IMR-90 (cell line): Measurements from ENCODE around the gene AADACL3. TPM values are rescaled to one million over a fixed set of nuclear protein-coding genes. Genes with fewer than 3 reads are reported as not detected.
"Not testable (repeated sequence)": the region's sequence is repeated elsewhere in the genome, so short reads cannot be mapped to it uniquely, and the experiment has no call there.

Source experiments
- ATAC-seq: fragments of 200-7000 bp; cut with Tn5 transposase; 2 replicates; pipeline ENCODE4 v1.9.1; 2020; ENCODE audit warnings: low read depth, mild to moderate bottlenecking, moderate library complexity
- BruUV-seq: library from RNA; stranded (reverse); fragments of 400-500 nt; replicated peaks from 2 replicates; lab custom pipeline; 2021; lab: Mats Ljungman, UMichigan
- CTCF ChIA-PET: fragments of 300-600 bp; formaldehyde crosslinking; extraction: SDS; loops from one replicate; lab custom pipeline; 2021; ENCODE audit warnings: antibody characterized with exemption; lab: Yijun Ruan, JAX
- POLR2A ChIA-PET: fragments of 300-600 bp; sonication (Branson Sonifier 250); formaldehyde crosslinking; loops from one replicate; lab custom pipeline; 2022; ENCODE audit warnings: antibody characterized with exemption; ENCODE audit not compliant: unreplicated experiment; lab: Charles Lee
- DNase-seq: peaks from one replicate; pipeline ENCODE4 v3.0.0; 2013
- H2AFZ ChIP-seq: replicated peaks from 2 replicates; pipeline ENCODE3; 2013; ENCODE audit warnings: low read length, mild to moderate bottlenecking; ENCODE audit not compliant: poor library complexity
- H2AK5ac ChIP-seq: 2 replicates; pipeline ENCODE4 v1.6.1; 2013; ENCODE audit warnings: low read depth, low read length, inconsistent platforms
- H2AK9ac ChIP-seq: replicated peaks from 2 replicates; pipeline ENCODE3; 2013; ENCODE audit warnings: mild to moderate bottlenecking, low read depth, low read length, moderate library complexity; ENCODE audit not compliant: poor library complexity
- H2BK120ac ChIP-seq: 2 replicates; pipeline ENCODE4 v1.6.1; 2013; ENCODE audit warnings: low read depth, low read length, inconsistent platforms
- H2BK15ac ChIP-seq: 3 replicates; pipeline ENCODE4 v1.6.1; 2013; ENCODE audit warnings: low read depth, low read length, inconsistent platforms
- H2BK20ac ChIP-seq: 2 replicates; pipeline ENCODE4 v1.6.1; 2013; ENCODE audit warnings: low read depth, mild to moderate bottlenecking, inconsistent platforms, low read length, moderate library complexity
- H2BK5ac ChIP-seq: 2 replicates; pipeline ENCODE4 v1.6.1; 2013; ENCODE audit warnings: mild to moderate bottlenecking, low read depth, low read length, inconsistent platforms; ENCODE audit not compliant: poor library complexity, severe bottlenecking
- H3K14ac ChIP-seq: replicated peaks from 2 replicates; pipeline ENCODE4 v1.6.1; 2013; ENCODE audit warnings: low read depth, low read length, inconsistent platforms
- H3K18ac ChIP-seq: 2 replicates; pipeline ENCODE4 v1.6.1; 2013; ENCODE audit warnings: low read depth, low read length, control low read depth
- H3K23ac ChIP-seq: 2 replicates; pipeline ENCODE4 v1.6.1; 2013; ENCODE audit warnings: low read depth, low read length, inconsistent platforms
- H3K27ac ChIP-seq: 2 replicates; pipeline ENCODE4 v1.5.1; 2013; ENCODE audit warnings: mild to moderate bottlenecking, control low read depth, low read length; ENCODE audit not compliant: insufficient read depth
- H3K27me3 ChIP-seq: 2 replicates; pipeline ENCODE4 v1.6.1; 2013; ENCODE audit warnings: low read length; ENCODE audit not compliant: control insufficient read depth, insufficient read depth
- H3K36me3 ChIP-seq: 2 replicates; pipeline ENCODE4 v1.6.1; 2013; ENCODE audit warnings: low read length, mixed read lengths; ENCODE audit not compliant: control insufficient read depth, insufficient read depth
- H3K4ac ChIP-seq: 2 replicates; pipeline ENCODE4 v1.6.1; 2013; ENCODE audit warnings: low read depth, low read length, inconsistent platforms
- H3K4me1 ChIP-seq: 2 replicates; pipeline ENCODE4 v1.6.1; 2013; ENCODE audit warnings: low read length, mixed read lengths; ENCODE audit not compliant: control insufficient read depth, insufficient read depth
- H3K4me2 ChIP-seq: 2 replicates; pipeline ENCODE4 v1.6.1; 2013; ENCODE audit warnings: low read depth, mild to moderate bottlenecking, control low read depth, low read length, moderate library complexity
- H3K4me3 ChIP-seq: 2 replicates; pipeline ENCODE4 v1.5.1; 2013; ENCODE audit warnings: low read depth, mild to moderate bottlenecking, control low read depth, low read length, moderate library complexity; ENCODE audit not compliant: insufficient read depth
- H3K56ac ChIP-seq: 2 replicates; pipeline ENCODE4 v1.6.1; 2013; ENCODE audit warnings: low read length, inconsistent platforms; ENCODE audit not compliant: insufficient read depth; ENCODE audit errors: extremely low read depth
- H3K79me1 ChIP-seq, 2 experiments: 2 replicates each; pipeline ENCODE4 v1.6.1; 2013; ENCODE audit warnings: low read length in 2 of 2, inconsistent platforms in 1 of 2, low read depth in 1 of 2
- H3K9ac ChIP-seq: 2 replicates; pipeline ENCODE4 v1.6.1; 2013; ENCODE audit warnings: low read depth, low read length, control low read depth
- H3K9me1 ChIP-seq: 2 replicates; pipeline ENCODE4 v1.6.1; 2013; ENCODE audit warnings: low read length, inconsistent platforms; ENCODE audit not compliant: insufficient read depth
- H3K9me3 ChIP-seq: 2 replicates; pipeline ENCODE4 v1.6.1; 2013; ENCODE audit warnings: low read length; ENCODE audit not compliant: control insufficient read depth, insufficient read depth
- H4K20me1 ChIP-seq: 2 replicates; pipeline ENCODE4 v1.6.1; 2013; ENCODE audit warnings: low read length, inconsistent platforms; ENCODE audit not compliant: insufficient read depth
- H4K5ac ChIP-seq: 2 replicates; pipeline ENCODE4 v1.6.1; 2013; ENCODE audit warnings: mild to moderate bottlenecking, low read depth, low read length, control low read depth
- H4K8ac ChIP-seq, 2 experiments: 2 replicates each; pipeline ENCODE4 v1.6.1; 2013; ENCODE audit warnings: low read depth in 2 of 2, low read length in 2 of 2, control low read depth in 1 of 2, inconsistent platforms in 1 of 2
- H4K91ac ChIP-seq: 2 replicates; pipeline ENCODE4 v1.6.1; 2013; ENCODE audit warnings: low read depth, low read length, inconsistent platforms; ENCODE audit not compliant: insufficient read depth
- CTCF ChIP-seq: conservative IDR thresholded peaks from 2 replicates; pipeline ENCODE4 v1.5.1; 2012; ENCODE audit warnings: mild to moderate bottlenecking, low read depth, low read length, improper control_type of control experiment
- MAFK ChIP-seq: IDR thresholded peaks from 2 replicates; pipeline ENCODE4 v1.6.1; 2012; ENCODE audit warnings: low read depth, low read length, improper control_type of control experiment
- NFE2L2 ChIP-seq: fragments of 150-350 bp; IDR thresholded peaks from 2 replicates; pipeline ENCODE4 v1.6.1; 2016; ENCODE audit warnings: low read depth, mild to moderate bottlenecking, low read length
- WGBS, 2 experiments: methylation state at CpG; one replicate each; pipeline versions ENCODE4 v1.1.5 to v1.1.7; 2013; ENCODE audit warnings: missing lambda C conversion rate in 2 of 2; ENCODE audit not compliant: insufficient read length in 1 of 2; ENCODE audit errors: extremely low coverage in 2 of 2; 5-methylcytosine and 5-hydroxymethylcytosine counted together
- dilution Hi-C: fragments of 300-500 bp; cut with HindIII; formaldehyde crosslinking; loops from one replicate; pipeline ENCODE4 v1.14.3; 2018; ENCODE audit warnings: low sequenced_read_pairs; ENCODE audit not compliant: unreplicated experiment
- in situ Hi-C: fragments of 300-500 bp; cut with MboI; formaldehyde crosslinking; loops from 3 replicates; pipeline ENCODE4 v1.14.3; 2019; ENCODE audit warnings: low sequenced_read_pairs, inconsistent platforms, mixed read lengths
- intact Hi-C: fragments of 100-400 bp; cut with micrococcal nuclease; formaldehyde crosslinking; loops from 2 replicates; pipeline ENCODE4 v1.10.0; 2022
- polyA plus RNA-seq, 3 experiments: library from polyadenylated mRNA; depleted of rRNA; stranded (reverse); fragments of >200 nt; gene quantifications; 2 replicates each; pipeline ENCODE4 v1.2.3, GENCODE V29; 2012; ENCODE audit warnings: low replicate concordance in 1 of 3
- total RNA-seq: library from RNA; depleted of rRNA; stranded (reverse); fragments of >200 nt; gene quantifications from 2 replicates; pipeline ENCODE4 v1.2.3, GENCODE V29; 2012

Gene AADACL3
- total and polyA plus RNA-seq, 2 of the 4 experiments (the other 2 are of a cell fraction) = not detected

GRCh38 chr1:12674358-12674757, 41.6 kb upstream of the AADACL3 start:
- Histone ChIP-seq H3K18ac (no peak overlapping the region), H3K9me1 (no peaks in the 10 kb centered on the region), H3K14ac (no peak overlapping the region), H2AFZ (no peak overlapping the region), H3K23ac (no peak overlapping the region), H3K4me1 (no peaks in the 10 kb centered on the region), H2BK120ac (no peak overlapping the region), H3K9ac (no peak overlapping the region), H3K9me3 (no peaks in the 10 kb centered on the region), H4K5ac (no peak overlapping the region), H2AK9ac (no peak overlapping the region), H3K27me3 (no peaks in the 10 kb centered on the region), H3K36me3 (no peaks in the 10 kb centered on the region), H3K79me1 (no peaks in the 10 kb centered on the region), H4K20me1 (no peaks in the 10 kb centered on the region), H2BK5ac (no peak overlapping the region), H3K27ac (no peak overlapping the region), H3K56ac (no peak overlapping the region), H2BK20ac (no peak overlapping the region), H3K4ac (no peak overlapping the region), H3K4me3 (no peak overlapping the region), H2AK5ac (no peak overlapping the region), H3K4me2 (no peak overlapping the region), H4K8ac (no peak overlapping the region), H4K91ac (no peak overlapping the region), H2BK15ac (no peak overlapping the region)
- DNase-seq = no peak
- dilution Hi-C loops (no loop called here), in situ Hi-C loops (no loop called here), intact Hi-C loops (no loop called here)
- no TSS peak for BruUV-seq
- ChIA-PET CTCF (no interaction called here), POLR2A (no interaction called here)
- TF ChIP-seq NFE2L2 = no peak
- no peak for TF ChIP-seq CTCF
- no peak for TF ChIP-seq MAFK
- ATAC-seq = no peak

GRCh38 chr1:12676122-12676521, 39.8 kb upstream of the AADACL3 start:
- H3K27me3 ChIP-seq, ATAC-seq, H3K23ac ChIP-seq, H4K91ac ChIP-seq, DNase-seq, H3K79me1 ChIP-seq, POLR2A ChIA-PET, H4K8ac ChIP-seq, dilution Hi-C loops, H2BK20ac ChIP-seq, H3K27ac ChIP-seq, intact Hi-C loops, H3K56ac ChIP-seq, H2AK9ac ChIP-seq, CTCF ChIA-PET, H3K14ac ChIP-seq, H3K4me1 ChIP-seq, H3K4me3 ChIP-seq, H2BK15ac ChIP-seq, H2BK5ac ChIP-seq, in situ Hi-C loops, H3K36me3 ChIP-seq, H3K9me1 ChIP-seq, H2BK120ac ChIP-seq, H3K4ac ChIP-seq, H3K4me2 ChIP-seq, H3K9ac ChIP-seq, H2AK5ac ChIP-seq, H3K9me3 ChIP-seq, H3K18ac ChIP-seq, H2AFZ ChIP-seq, H4K20me1 ChIP-seq, H4K5ac ChIP-seq, BruUV-seq: not testable (repeated sequence)
- WGBS, 2 experiments = no CpG with 5 or more reads among the region's 4 CpGs
